Skeletal muscle tissue (tissue), 4 donors: ENCODE measurements around the gene MRPS34. TPM values are rescaled to one million over a fixed set of nuclear protein-coding genes. Genes with fewer than 3 reads are reported as not detected.

Experiments used
- H3K27ac ChIP-seq: one replicate; pipeline ENCODE4 v1.7.0; 2013; ENCODE audit warnings: mild to moderate bottlenecking, low read depth, low read length, inconsistent platforms
- H3K27me3 ChIP-seq, 3 donors: one replicate each; pipeline ENCODE4 v1.7.0; 2013; ENCODE audit warnings: low read length in 3 of 3; ENCODE audit not compliant: control insufficient read depth in 3 of 3, insufficient read depth in 3 of 3
- H3K36me3 ChIP-seq, 3 donors: one replicate each; pipeline ENCODE4 v1.7.0; 2013; ENCODE audit warnings: low read length in 3 of 3; ENCODE audit not compliant: control insufficient read depth in 3 of 3, insufficient read depth in 3 of 3
- H3K4me1 ChIP-seq, 3 donors: one replicate each; pipeline ENCODE4 v1.7.0; 2013; ENCODE audit warnings: low read length in 3 of 3, mild to moderate bottlenecking in 3 of 3; ENCODE audit not compliant: control insufficient read depth in 3 of 3, insufficient read depth in 3 of 3
- H3K4me3 ChIP-seq, 3 donors: one replicate each; pipeline ENCODE4 v1.7.0; 2013; ENCODE audit warnings: low read length in 3 of 3
- H3K9ac ChIP-seq, 3 donors: one replicate each; pipeline ENCODE4 v1.7.0; 2013; ENCODE audit warnings: low read length in 3 of 3, mild to moderate bottlenecking in 3 of 3, moderate library complexity in 2 of 3, low read depth in 1 of 3
- H3K9me3 ChIP-seq, 3 donors: one replicate each; pipeline ENCODE4 v1.7.0; 2013; ENCODE audit warnings: low read length in 3 of 3; ENCODE audit not compliant: control insufficient read depth in 3 of 3
- total RNA-seq: library from RNA; depleted of rRNA; stranded (reverse); fragments of >200 nt; gene quantifications from one replicate; pipeline ENCODE4 v1.2.3, GENCODE V29; 2014
- donor health status: Osteomylitis.

Gene MRPS34
- 17.7 TPM for total RNA-seq

DNA sequence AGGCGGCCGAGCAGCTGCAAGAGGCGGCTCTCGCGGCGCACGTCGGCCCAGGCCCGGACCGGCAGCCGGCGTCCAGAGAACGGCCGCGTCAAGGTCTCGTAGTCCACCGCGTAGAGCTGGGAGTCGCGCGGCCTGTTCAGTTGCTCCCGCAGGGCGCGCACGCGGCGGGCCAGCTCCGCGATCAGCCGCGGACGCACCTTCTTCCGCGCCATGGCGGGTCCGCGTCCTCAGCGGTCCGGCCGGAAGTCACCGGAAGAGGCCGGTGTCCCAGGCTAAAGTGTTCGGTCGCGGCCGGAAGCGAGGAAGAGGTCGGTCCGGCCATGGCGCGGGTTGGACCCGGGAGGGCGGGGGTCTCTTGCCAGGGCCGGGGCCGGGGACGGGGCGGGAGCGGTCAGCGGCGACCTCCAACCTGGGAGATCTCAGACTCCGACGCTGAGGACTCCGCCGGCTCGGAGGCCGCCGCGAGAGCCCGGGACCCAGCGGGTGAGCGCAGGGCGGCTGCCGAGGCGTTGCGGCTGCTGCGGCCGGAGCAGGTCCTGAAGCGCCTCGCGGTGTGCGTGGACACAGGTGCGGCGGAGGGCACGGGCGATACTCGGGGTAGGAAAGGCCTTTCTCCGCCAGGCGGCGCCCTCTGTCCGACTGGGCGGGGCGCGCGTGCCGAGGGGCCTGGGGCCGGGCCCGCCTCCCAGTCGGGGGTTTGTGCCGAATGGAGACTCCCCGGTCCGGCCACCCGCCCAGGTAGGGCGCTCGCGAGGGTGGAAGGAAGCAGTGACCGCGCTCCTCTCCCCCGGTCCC is at the start of gene MRPS34:
MRPS34 (minus strand) TSS at position 227 of the 795 bp plus-strand sequence; CDS start at position 212, 15 bp downstream.
- H3K4me3 ChIP-seq: peak within 1 kb of the TSS; percentile 69 to 90 (median 90)
- H3K36me3 ChIP-seq: peaks cover 19 to 40% (median 31%) of the 10 kb centered on the region in 3 donors
- peak within 1 kb of the TSS; percentile 82 to 95 (median 83) for H3K9ac ChIP-seq
- H3K9me3 ChIP-seq: no peaks in the 10 kb centered on the region
- H3K4me1 ChIP-seq: peaks cover 29 to 49% (median 37%) of the 10 kb centered on the region in 3 donors
- peak within 1 kb of the TSS; percentile 81 for H3K27ac ChIP-seq
- no peaks in the 10 kb centered on the region for H3K27me3 ChIP-seq

DNA sequence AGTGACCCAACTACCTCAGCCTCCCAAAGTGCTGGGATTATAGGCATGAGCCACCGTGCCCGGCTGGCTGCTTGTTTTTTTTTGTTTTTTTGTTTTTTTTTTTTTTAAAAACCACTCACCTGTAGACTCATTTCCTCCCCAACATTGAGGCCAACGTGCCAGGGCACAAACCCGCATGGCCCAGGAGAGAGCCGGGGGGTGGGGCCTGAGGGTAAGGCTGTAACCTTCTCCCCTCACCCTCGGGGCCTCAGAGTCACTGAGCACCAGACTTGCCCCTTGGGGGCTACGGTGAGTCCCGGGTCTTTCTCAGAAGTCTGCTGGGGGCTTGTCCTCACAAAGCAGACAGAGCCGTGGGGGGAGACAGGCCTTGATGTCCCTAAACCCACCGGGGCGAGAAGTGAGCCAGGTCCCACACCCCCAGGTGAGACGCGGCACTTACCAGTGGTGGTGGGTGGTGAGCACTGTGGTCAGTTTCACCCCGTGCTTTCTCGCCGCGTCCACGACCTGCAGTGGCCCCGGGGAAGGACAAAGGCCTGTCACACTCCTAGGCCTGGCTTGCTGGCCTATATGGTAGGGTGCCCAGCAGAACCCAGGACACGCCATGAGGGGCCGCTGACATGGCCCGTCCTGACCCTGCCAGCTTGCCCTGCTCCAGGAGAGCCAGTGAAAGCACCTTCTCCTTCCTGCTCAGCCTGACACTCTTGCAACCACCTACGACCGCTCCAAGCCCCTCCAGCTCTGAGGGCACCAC is 49.1 kb upstream of the MRPS34 start:
- H3K4me3 ChIP-seq: no peak overlapping the region
- peaks cover 18 to 26% (median 20%) of the 10 kb centered on the region in 3 donors for H3K4me1 ChIP-seq
- peaks cover 38 to 48% (median 39%) of the 10 kb centered on the region in 3 donors for H3K36me3 ChIP-seq
- H3K27ac ChIP-seq: no peak overlapping the region
- no peaks in the 10 kb centered on the region for H3K27me3 ChIP-seq
- H3K9ac ChIP-seq: no peak overlapping the region
- H3K9me3 ChIP-seq: no peaks in the 10 kb centered on the region

DNA sequence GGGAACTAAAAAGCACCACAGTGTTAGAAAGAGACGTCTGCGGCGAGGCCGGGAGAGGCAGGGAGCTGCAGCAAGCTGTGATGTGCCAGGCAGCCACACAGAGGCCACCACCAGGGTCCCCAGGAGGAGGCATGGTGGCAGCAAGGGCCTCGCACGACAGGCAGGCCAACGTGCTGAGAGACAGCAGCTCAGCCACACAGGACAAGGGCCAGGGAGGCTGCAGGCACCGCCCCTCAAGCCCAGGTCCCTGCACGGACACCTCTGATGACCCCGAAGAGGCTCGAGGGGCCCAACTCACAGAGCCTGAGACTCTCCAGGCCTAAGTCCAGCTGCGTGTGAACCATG is 48.0 kb upstream of the MRPS34 start:
- Histone ChIP-seq H3K9me3 (no peaks in the 10 kb centered on the region), H3K27me3 (no peaks in the 10 kb centered on the region), H3K4me1 (peaks cover 17 to 25% (median 20%) of the 10 kb centered on the region in 3 donors), H3K27ac (no peak overlapping the region), H3K36me3 (peaks cover 45 to 57% (median 47%) of the 10 kb centered on the region in 3 donors), H3K4me3 (no peak overlapping the region), H3K9ac (no peak overlapping the region)

DNA sequence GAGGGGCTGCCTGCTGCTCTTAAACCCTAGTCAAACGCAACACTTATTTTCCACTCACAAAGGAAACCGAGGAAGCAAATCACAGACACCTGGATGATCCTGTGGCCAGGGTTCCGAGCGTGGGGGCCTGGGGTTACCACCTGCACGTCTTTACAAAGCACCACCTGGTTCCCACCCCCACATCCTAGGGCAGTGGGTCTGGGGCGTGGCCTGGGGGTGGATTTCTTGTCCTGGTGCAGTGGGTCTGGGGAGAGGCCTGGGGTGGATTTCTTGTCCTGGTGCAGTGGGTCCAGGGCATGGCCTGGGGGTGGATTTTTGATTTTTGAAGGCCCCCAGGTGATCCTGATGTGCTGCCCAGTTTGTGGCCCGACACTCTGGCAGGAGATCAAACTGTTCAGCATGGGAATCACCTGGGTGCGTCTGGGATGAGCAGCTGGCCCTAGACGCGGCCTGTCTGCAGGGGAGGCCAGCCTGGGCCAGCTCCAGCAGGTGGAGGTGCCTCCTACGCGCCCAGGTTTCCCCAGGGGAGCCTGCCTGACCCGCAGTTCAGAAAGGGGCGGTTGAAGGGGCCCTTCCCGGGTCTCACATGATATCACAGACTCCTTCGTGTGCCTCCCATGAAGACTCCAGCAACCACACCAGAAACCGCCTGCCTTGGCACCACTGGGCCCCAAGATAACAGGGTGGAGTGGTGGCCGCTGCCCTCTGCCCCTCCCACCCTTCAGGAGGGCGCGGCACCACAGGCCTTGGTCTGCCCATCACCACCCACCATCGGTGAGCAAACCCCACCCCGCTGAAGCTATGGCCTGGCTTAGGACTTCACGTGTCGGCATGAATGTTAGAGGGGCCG is 47.4 kb upstream of the MRPS34 start:
- Histone ChIP-seq H3K9ac (no peak overlapping the region), H3K36me3 (peaks cover 47 to 57% (median 48%) of the 10 kb centered on the region in 3 donors), H3K4me3 (no peak overlapping the region), H3K27me3 (no peaks in the 10 kb centered on the region), H3K9me3 (no peaks in the 10 kb centered on the region), H3K4me1 (peaks cover 11 to 19% (median 14%) of the 10 kb centered on the region in 3 donors), H3K27ac (no peak overlapping the region)

- Histone ChIP-seq H3K9ac (no peak overlapping the region), H3K27ac (no peak overlapping the region), H3K36me3 (peaks cover 51 to 57% (median 54%) of the 10 kb centered on the region in 3 donors), H3K4me1 (peaks cover 8 to 13% (median 9%) of the 10 kb centered on the region in 3 donors), H3K27me3 (no peaks in the 10 kb centered on the region), H3K4me3 (no peak overlapping the region), H3K9me3 (no peaks in the 10 kb centered on the region)
Measured at GRCh38 chr16:1819611-1820010, 46.7 kb upstream of the MRPS34 start.

- Histone ChIP-seq H3K4me1 (peaks cover 3 to 7% (median 4%) of the 10 kb centered on the region in 3 donors), H3K9ac (no peak overlapping the region), H3K27ac (no peak overlapping the region), H3K9me3 (no peaks in the 10 kb centered on the region), H3K4me3 (no peak overlapping the region), H3K36me3 (peaks cover 51 to 57% (median 54%) of the 10 kb centered on the region in 3 donors), H3K27me3 (no peaks in the 10 kb centered on the region)
Measured at GRCh38 chr16:1818873-1819525, 46.1 kb upstream of the MRPS34 start.

- H3K27me3 ChIP-seq: no peaks in the 10 kb centered on the region
- no peaks in the 10 kb centered on the region for H3K9me3 ChIP-seq
- H3K4me1 ChIP-seq: peaks cover 0 to under 1% (median 0%) of the 10 kb centered on the region in 3 donors
- H3K36me3 ChIP-seq: peaks cover 51 to 60% (median 56%) of the 10 kb centered on the region in 3 donors
- H3K4me3 ChIP-seq: no peak overlapping the region
- no peak overlapping the region for H3K9ac ChIP-seq
- H3K27ac ChIP-seq: no peak overlapping the region
Measured at GRCh38 chr16:1818204-1818872, 45.4 kb upstream of the MRPS34 start.

DNA sequence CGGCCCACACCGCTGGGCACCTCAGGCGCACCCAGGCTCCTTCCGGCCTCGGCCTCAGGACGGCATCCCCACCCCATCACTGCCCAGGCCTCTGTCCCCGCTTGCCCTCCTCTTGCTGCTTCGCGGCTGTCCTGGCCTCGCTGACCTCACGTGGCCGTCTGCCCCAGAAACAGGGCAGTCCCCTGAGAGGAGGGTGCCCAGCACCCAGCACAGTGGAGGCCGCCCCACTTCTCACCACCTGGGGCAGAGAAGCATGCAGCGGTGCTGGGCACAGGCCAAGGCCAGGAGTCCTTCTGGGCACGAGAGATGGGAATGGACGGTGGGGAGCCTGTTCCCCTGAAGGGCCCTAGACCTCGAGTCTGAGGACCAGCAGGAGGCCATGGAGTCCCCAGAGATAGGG is 44.8 kb upstream of the MRPS34 start:
- no peak overlapping the region for H3K9ac ChIP-seq
- no peak overlapping the region for H3K27ac ChIP-seq
- no peaks in the 10 kb centered on the region for H3K9me3 ChIP-seq
- peaks cover 48 to 61% (median 56%) of the 10 kb centered on the region in 3 donors for H3K36me3 ChIP-seq
- no peaks in the 10 kb centered on the region for H3K27me3 ChIP-seq
- H3K4me3 ChIP-seq: no peak overlapping the region
- H3K4me1 ChIP-seq: no peaks in the 10 kb centered on the region

DNA sequence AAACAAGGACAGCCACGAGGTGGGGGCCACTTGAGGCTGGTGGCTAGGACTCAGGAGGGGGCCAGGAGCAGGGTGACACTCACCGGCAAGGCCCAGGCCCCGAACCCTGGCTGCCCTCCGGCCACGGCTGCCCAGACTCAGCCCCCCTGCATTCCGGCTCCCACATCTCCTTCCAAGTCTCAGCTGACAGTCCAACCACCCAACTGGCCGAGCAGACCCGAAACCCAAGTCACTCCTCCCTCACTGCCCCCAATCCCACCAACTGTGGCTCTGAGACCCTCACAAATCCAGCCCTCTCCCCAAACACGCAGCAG is 44.3 kb upstream of the MRPS34 start:
- Histone ChIP-seq H3K27me3 (no peaks in the 10 kb centered on the region), H3K9ac (no peak overlapping the region), H3K9me3 (no peaks in the 10 kb centered on the region), H3K4me1 (no peaks in the 10 kb centered on the region), H3K36me3 (peaks cover 44 to 56% (median 51%) of the 10 kb centered on the region in 3 donors), H3K27ac (no peak overlapping the region), H3K4me3 (no peak overlapping the region)
